HT-29 (cell line): ENCODE results near the gene TNS1. TPM values are rescaled to one million over a fixed set of nuclear protein-coding genes. Genes with fewer than 3 reads are reported as not detected.

Experiments used
- DNase-seq: peaks from one replicate; pipeline ENCODE4 v3.0.0-alpha.2; 2015; ENCODE audit warnings: low spot score
- total RNA-seq: library from RNA; depleted of rRNA; stranded (reverse); fragments of >200 nt; shearing (Covaris generic); gene quantifications from 2 replicates; pipeline ENCODE4 v1.2.3, GENCODE V29; 2014

Gene TNS1
- total RNA-seq, 1 experiment from 2014 or later: 13.8 TPM

- no peak for DNase-seq
Measured at GRCh38 chr2:217913436-217913835, 89.4 kb downstream of the TNS1 start.

- DNase-seq: no peak
Measured at GRCh38 chr2:217912098-217913024, 90.4 kb downstream of the TNS1 start.

GRCh38 chr2:217911283-217912097 is 91.3 kb downstream of the TNS1 start:
- DNase-seq: no peak

- DNase-seq: no peak
Measured at GRCh38 chr2:217910875-217911212, 92.0 kb downstream of the TNS1 start.

- no peak for DNase-seq
Measured at GRCh38 chr2:217909156-217909820, 93.5 kb downstream of the TNS1 start.

GRCh38 chr2:217908544-217908943 is 94.3 kb downstream of the TNS1 start:
- no peak for DNase-seq

GRCh38 chr2:217907266-217907665 is 95.5 kb downstream of the TNS1 start:
- DNase-seq: no peak

GRCh38 chr2:217906798-217907197 is 96.0 kb downstream of the TNS1 start:
- peak; percentile 36 for DNase-seq

- no peak for DNase-seq
Measured at GRCh38 chr2:217905896-217906295, 96.9 kb downstream of the TNS1 start.

- no peak for DNase-seq
Measured at GRCh38 chr2:217905395-217905794, 97.4 kb downstream of the TNS1 start.

GRCh38 chr2:217904614-217904965 is 98.2 kb downstream of the TNS1 start:
- no peak for DNase-seq

GRCh38 chr2:217903859-217904613 is 98.8 kb downstream of the TNS1 start:
- no peak for DNase-seq

- no peak for DNase-seq
Measured at GRCh38 chr2:217903142-217903858, 99.5 kb downstream of the TNS1 start.

GRCh38 chr2:217902379-217903141 is 100.2 kb downstream of the TNS1 start:
- DNase-seq: peak; percentile 68

- no peak for DNase-seq
Measured at GRCh38 chr2:217901835-217902378, 100.9 kb downstream of the TNS1 start.

- DNase-seq: no peak
Measured at GRCh38 chr2:217901400-217901799, 101.4 kb downstream of the TNS1 start.

GRCh38 chr2:217900780-217901360 is 101.9 kb downstream of the TNS1 start:
- DNase-seq: no peak

- peak; percentile 42 for DNase-seq
Measured at GRCh38 chr2:217900010-217900779, 102.6 kb downstream of the TNS1 start.
